ENCODE results near the gene DDX51.

DDX51 gene

DNA sequence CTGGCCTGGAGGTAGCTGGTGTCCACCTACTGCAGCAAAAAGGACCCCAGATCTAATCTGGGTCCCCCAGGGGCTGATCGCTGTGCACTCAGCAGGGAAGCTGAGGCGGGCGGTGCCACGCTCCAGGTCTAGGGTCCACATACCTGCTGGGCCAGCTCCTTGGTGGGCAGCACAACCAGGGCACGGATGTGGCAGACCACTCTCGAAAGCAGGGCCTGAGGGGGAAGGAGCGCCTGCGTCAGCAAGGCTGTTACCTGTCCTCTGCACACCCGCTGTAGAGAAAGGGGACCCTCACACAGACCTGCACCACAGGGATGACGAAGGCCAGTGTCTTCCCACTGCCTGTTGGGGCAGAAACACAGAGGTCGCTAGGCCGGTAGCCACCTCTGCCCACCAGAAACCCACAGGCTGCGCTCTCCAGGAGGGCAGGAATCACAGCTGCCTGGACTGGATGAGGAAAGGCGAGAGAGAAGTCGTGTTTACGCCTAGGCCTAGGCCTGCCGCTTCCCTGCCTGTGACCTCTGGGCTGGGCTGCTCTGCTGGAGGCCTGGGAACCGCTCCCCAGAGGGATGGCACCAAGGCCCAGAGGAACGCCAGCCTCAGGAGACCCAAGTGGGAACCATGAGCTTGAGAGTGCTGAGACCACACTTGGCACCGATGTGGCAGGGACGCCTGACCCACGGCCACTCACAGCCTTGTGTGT, 2.0 kb downstream of the DDX51 start:
- Histone ChIP-seq H3K36me3 (peaks cover 41% of the 10 kb centered on the region), H3K27me3 (no peaks in the 10 kb centered on the region), H3K4me1 (no peaks in the 10 kb centered on the region), H3K4me3 (ENCODE audit: low read depth, low read length) (no peak overlapping the region), H3K9me3 (no peaks in the 10 kb centered on the region)
- no peak for DNase-seq
- TF ChIP-seq, protein P1, sequence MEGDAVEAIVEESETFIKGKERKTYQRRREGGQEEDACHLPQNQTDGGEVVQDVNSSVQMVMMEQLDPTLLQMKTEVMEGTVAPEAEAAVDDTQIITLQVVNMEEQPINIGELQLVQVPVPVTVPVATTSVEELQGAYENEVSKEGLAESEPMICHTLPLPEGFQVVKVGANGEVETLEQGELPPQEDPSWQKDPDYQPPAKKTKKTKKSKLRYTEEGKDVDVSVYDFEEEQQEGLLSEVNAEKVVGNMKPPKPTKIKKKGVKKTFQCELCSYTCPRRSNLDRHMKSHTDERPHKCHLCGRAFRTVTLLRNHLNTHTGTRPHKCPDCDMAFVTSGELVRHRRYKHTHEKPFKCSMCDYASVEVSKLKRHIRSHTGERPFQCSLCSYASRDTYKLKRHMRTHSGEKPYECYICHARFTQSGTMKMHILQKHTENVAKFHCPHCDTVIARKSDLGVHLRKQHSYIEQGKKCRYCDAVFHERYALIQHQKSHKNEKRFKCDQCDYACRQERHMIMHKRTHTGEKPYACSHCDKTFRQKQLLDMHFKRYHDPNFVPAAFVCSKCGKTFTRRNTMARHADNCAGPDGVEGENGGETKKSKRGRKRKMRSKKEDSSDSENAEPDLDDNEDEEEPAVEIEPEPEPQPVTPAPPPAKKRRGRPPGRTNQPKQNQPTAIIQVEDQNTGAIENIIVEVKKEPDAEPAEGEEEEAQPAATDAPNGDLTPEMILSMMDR (IDR thresholded peaks at IDR 0.05; ENCODE audit: low read depth, low read length): no peak

- TF ChIP-seq, protein P1 (IDR thresholded peaks at IDR 0.05; ENCODE audit: low read depth, low read length): no peak
- Histone ChIP-seq H3K4me1 (no peaks in the 10 kb centered on the region), H3K27me3 (no peaks in the 10 kb centered on the region), H3K36me3 (peaks cover 41% of the 10 kb centered on the region), H3K4me3 (ENCODE audit: low read depth, low read length) (no peak overlapping the region), H3K9me3 (no peaks in the 10 kb centered on the region; the same call in 1 of the 2 replicates)
- peak; percentile 8 for DNase-seq
Observed at GRCh38 chr12:132140918-132141841, 2.9 kb downstream of the DDX51 start.

- Histone ChIP-seq H3K36me3 (peaks cover 41% of the 10 kb centered on the region), H3K4me3 (ENCODE audit: low read depth, low read length) (no peak overlapping the region), H3K27me3 (no peaks in the 10 kb centered on the region), H3K4me1 (no peaks in the 10 kb centered on the region), H3K9me3 (no peaks in the 10 kb centered on the region; the same call in 1 of the 2 replicates)
- TF ChIP-seq, protein P1 (IDR thresholded peaks at IDR 0.05; ENCODE audit: low read depth, low read length): no peak
- peak; percentile 8 for DNase-seq
Observed at GRCh38 chr12:132140501-132140900, 3.6 kb downstream of the DDX51 start.

DNA sequence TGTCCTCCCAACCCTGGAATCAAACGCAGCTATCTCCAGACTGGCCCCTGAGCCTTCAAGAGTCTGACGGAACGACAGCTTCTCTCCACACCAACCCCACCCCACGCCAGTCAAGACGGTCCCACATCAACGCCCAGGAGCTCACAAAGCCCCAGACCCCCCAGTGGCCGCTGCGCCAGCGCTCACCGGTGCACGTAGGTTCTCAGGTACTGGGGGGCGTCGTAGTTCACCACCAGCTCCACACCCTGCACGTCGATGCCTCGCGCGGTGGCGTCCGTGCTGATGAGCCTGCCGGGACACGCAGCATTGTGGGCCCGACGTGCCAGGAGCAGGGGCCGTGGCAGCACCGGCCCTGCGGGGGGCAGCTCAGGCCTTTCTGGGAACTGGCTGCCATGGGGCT, 4.2 kb downstream of the DDX51 start:
- Histone ChIP-seq H3K27me3 (no peaks in the 10 kb centered on the region), H3K9me3 (no peaks in the 10 kb centered on the region; the same call in 1 of the 2 replicates), H3K4me3 (ENCODE audit: low read depth, low read length) (no peak overlapping the region), H3K4me1 (no peaks in the 10 kb centered on the region), H3K36me3 (peaks cover 41% of the 10 kb centered on the region)
- DNase-seq: peak; percentile 9
- TF ChIP-seq, protein P1 (IDR thresholded peaks at IDR 0.05; ENCODE audit: low read depth, low read length): no peak

GRCh38 chr12:132138941-132139871, 4.9 kb downstream of the DDX51 start:
- no peaks in the 10 kb centered on the region for H3K27me3 ChIP-seq
- H3K36me3 ChIP-seq: peaks cover 41% of the 10 kb centered on the region
- no peaks in the 10 kb centered on the region for H3K4me1 ChIP-seq
- TF ChIP-seq, protein P1 (IDR thresholded peaks at IDR 0.05; ENCODE audit: low read depth, low read length): no peak
- H3K9me3 ChIP-seq: no peaks in the 10 kb centered on the region; the same call in 1 of the 2 replicates
- DNase-seq: no peak
- no peak overlapping the region for H3K4me3 ChIP-seq (ENCODE audit: low read depth, low read length)

Data from BE2C (cell line).